ES-I3 (cell line): Measurements from ENCODE around the gene MAGEB17.
"Not testable (repeated sequence)": the region's sequence is repeated elsewhere in the genome, so short reads cannot be mapped to it uniquely, and the experiment has no call there.

ENCODE experiments used
- H3K36me3 ChIP-seq: 2 replicates; pipeline ENCODE4 v1.6.1; 2013; ENCODE audit warnings: mild to moderate bottlenecking, low read length, control low read depth, moderate library complexity; ENCODE audit not compliant: insufficient read depth
- H3K4me1 ChIP-seq: 2 replicates; pipeline ENCODE4 v1.6.1; 2013; ENCODE audit warnings: mild to moderate bottlenecking, control low read depth, low read length; ENCODE audit not compliant: insufficient read depth
- H3K9ac ChIP-seq: 2 replicates; pipeline ENCODE4 v1.6.1; 2013; ENCODE audit warnings: low read depth, mild to moderate bottlenecking, low read length, moderate library complexity
- H3K9me3 ChIP-seq: 2 replicates; pipeline ENCODE4 v1.6.1; 2013; ENCODE audit warnings: mild to moderate bottlenecking, low read length, moderate library complexity; ENCODE audit not compliant: control insufficient read depth, insufficient read depth

The MAGEB17 gene

DNA sequence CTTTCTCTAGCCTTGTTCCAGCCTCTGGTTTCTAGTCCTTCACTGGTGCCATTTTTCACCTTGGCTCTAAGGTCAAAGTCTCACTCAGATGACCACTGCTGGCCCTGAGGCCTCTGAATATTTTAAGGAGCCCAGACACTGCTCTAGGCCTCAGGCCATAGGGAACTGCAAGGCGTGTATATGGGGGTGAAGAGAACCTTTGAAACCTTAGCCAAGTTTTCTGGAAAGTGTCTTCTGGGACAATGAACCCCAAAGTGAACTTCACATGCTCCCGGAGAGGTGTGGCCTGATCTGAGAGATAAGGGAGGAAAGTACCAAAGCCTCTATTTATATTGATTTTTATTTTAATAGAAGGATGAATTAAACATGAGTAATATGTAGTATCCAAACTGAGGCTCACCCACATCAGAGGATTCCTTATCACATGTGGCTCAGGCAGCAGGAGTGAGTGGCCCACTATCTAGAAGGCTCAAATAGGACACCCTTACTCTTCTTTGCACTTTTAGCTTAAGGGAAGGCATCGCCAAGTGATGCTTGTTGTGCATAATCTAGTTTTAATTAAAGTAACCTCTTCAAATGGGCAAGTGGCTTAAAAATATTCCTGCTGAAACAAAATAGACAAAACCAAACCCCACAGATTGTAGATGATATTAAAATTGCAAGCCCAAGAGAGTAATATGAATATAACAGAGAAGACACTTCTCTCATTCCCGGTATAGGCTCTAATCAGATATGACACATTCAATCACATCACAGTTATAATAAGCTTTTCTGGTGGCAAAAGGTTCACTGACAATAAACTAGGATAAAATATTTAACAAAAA, 25.6 kb upstream of the MAGEB17 start:
- peaks cover 11% of the 10 kb centered on the region for H3K36me3 ChIP-seq
- H3K4me1 ChIP-seq = no peaks in the 10 kb centered on the region
- H3K9me3 ChIP-seq = no peaks in the 10 kb centered on the region
- H3K9ac ChIP-seq = no peak overlapping the region

DNA sequence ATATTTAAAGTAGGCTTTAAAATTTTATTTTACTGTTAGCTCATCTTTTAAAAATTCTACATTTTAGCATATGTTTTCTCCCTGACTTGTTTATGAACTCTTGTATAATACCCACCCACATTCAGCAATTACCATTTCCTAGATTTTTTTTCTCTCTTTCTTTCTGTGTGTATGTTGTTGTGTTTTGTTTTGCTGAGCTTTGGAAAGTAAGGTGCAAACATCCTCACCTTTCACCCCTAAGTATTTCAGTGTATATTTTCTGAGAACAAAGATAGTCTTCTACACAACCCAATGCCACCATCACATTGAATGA, 25.1 kb upstream of the MAGEB17 start:
- no peaks in the 10 kb centered on the region for H3K4me1 ChIP-seq
- H3K36me3 ChIP-seq = peaks cover 11% of the 10 kb centered on the region
- no peak overlapping the region for H3K9ac ChIP-seq
- H3K9me3 ChIP-seq = no peaks in the 10 kb centered on the region

DNA sequence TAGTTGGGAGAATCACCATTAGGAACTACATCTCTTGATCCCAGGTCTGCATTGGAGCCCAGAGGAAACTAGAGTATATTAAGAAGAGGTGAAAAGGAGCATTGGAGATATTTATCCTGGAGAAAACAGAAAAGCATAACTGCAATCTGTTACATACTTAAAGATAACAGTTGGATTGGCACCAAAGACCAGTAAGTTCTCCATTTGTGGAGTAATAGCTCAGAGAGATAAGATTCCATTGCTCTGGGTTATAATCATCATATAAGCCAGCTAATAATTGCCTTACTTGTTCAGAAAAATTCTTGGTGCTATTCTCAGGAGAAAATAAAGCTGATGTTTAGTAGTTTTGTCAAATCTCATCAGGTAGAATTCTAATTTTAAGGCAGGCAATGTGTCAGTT, 23.3 kb upstream of the MAGEB17 start:
- H3K9me3 ChIP-seq = no peaks in the 10 kb centered on the region
- no peak overlapping the region for H3K9ac ChIP-seq
- peaks cover 19% of the 10 kb centered on the region for H3K36me3 ChIP-seq
- H3K4me1 ChIP-seq = 0 out of 2 replicates have a peak, but pooled peaks cover 3% of the 10 kb centered on the region

DNA sequence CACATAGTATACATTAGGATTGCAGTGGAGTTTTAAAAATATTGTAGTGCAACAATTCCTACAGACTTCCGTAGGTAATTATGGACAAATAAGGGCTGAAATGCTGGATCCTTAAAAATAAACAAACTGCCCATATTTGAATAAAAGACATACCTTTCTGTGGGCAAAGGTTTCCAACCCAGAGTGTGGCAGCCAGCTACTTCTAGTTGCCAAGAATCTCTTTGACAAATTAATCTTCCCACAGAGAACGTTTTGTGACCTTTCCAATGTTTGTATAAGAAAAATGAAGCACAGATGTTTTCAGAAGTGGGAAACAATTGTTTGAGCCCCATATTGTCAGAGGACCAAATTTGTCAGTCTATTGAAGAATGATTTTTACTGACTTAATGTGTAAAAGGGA, 22.9 kb upstream of the MAGEB17 start:
- H3K36me3 ChIP-seq = peaks cover 22% of the 10 kb centered on the region
- 0 out of 2 replicates have a peak, but pooled peaks cover 3% of the 10 kb centered on the region for H3K4me1 ChIP-seq
- H3K9me3 ChIP-seq = no peaks in the 10 kb centered on the region
- H3K9ac ChIP-seq = no peak overlapping the region

DNA sequence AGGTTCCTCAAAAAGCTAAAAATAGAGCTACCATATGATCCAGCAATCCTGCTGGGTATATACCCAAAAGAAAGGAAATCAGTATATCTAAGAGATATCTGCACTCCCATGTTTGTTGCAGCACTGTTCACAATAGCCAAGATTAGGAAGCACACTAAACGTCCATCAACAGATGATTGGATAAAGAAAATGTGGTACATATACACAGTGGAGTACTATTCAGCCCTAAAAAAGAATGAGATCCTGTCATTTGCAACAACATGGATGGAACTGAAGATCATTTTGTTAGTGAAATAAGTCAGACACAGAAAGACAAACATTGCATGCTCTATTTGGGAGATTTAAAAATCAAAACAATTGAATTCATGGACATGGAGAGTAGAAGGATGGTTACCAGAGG, 22.2 kb upstream of the MAGEB17 start:
- peaks cover 22% of the 10 kb centered on the region for H3K36me3 ChIP-seq
- H3K9me3 ChIP-seq, H3K9ac ChIP-seq, H3K4me1 ChIP-seq: not testable (repeated sequence)

DNA sequence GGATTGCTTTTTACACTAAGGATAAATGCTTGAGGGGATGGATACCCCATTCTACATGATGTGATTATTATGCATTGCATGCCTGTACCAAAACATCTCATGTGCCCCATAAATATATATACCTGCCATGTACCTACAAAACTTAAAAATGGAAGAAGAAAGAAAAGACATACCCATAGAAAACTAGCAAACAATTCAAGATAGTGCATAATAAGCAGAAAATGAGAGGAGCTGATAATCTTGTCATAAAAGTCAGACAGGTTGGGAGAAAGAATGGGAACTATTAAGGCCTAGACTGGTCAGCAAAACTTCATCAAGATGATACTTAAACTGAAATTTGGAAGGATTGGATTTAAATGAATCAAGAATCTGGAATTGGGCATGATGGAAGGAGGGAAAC, 21.6 kb upstream of the MAGEB17 start:
- 0 out of 2 replicates have a peak, but pooled peaks cover 3% of the 10 kb centered on the region for H3K4me1 ChIP-seq
- H3K9ac ChIP-seq = no peak overlapping the region
- H3K9me3 ChIP-seq = no peaks in the 10 kb centered on the region
- H3K36me3 ChIP-seq = peaks cover 27% of the 10 kb centered on the region

DNA sequence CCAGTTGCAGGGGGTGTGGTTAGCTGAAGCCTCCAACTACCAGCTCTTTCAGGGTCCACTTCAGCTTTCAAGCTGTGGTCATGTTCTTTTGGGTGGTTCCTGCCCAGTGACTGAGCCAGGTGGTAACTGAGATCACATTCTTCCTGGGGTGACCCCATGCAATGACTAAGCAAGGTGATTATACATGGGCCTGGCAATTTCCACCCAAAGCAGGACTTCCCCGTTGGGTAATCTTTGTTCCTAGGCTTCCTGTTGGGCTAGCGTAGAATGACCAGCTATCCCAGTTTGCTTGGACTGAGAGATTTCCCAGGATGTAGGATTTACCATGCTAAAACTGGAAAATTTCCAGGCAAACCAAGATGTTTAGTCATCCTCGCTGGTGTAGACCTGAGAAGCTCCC, 18.4 kb upstream of the MAGEB17 start:
- H3K4me1 ChIP-seq = 0 out of 2 replicates have a peak, but pooled peaks cover 3% of the 10 kb centered on the region
- H3K9me3 ChIP-seq = no peaks in the 10 kb centered on the region
- no peak overlapping the region for H3K9ac ChIP-seq
- H3K36me3 ChIP-seq = peaks cover 48% of the 10 kb centered on the region

DNA sequence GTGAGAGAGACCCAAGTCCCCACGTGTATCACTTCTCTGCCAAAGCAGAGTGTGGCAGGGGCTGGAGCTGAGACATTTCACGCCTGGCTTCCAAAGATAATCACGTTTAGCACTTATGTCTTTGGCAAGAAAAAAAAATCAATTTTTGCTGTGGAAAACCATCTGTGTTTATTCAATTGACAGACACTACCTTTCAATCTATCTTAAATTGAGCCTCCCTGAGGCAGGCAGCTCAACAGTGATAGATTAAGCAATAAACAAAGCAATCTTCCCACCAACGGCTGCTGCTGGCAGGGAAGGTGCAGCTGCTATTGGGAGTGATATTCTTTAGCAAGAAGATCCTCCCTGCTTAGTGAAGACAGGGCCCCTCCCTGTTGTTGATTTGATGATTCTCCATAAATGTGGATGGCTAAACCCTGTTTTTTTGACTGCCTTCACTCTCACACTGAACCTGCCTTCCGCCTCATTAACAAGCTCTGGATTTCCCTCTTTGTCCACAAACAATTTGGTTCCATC, 11.6 kb upstream of the MAGEB17 start:
- Histone ChIP-seq H3K4me1 (peaks cover 8% of the 10 kb centered on the region), H3K9ac (no peak overlapping the region), H3K36me3 (peaks cover 80% of the 10 kb centered on the region), H3K9me3 (no peaks in the 10 kb centered on the region)

DNA sequence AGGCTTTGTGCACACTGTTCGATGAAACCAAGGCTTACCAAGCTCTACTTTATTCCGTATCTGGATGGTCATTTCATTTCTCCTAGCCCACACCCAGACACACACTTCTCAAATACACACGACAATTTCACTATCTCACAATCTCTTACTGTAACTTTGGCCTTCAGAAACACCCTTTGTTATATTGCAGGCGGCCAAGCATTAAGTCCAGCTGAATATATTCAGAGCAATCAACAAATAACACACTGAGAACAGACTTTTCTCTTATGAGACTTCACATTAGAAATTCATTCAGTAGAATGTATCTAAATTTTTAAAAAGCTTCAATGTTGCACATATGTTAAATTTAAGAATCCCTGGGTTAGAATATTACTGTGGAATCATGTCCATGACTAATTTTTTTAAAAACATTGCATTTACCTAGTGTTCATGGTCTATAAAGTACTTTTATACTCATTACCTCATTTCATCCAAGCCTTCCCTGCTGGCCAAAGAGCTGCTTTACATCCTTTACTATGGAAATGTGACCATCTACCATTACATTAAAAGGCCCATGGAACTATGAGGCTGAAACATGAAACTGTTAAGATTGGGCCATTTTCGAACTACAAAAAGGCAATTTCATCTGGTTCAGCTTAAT, 10.5 kb upstream of the MAGEB17 start:
- Histone ChIP-seq H3K4me1 (peaks cover 20% of the 10 kb centered on the region), H3K36me3 (peaks cover 73% of the 10 kb centered on the region), H3K9me3 (no peaks in the 10 kb centered on the region), H3K9ac (no peak overlapping the region)

DNA sequence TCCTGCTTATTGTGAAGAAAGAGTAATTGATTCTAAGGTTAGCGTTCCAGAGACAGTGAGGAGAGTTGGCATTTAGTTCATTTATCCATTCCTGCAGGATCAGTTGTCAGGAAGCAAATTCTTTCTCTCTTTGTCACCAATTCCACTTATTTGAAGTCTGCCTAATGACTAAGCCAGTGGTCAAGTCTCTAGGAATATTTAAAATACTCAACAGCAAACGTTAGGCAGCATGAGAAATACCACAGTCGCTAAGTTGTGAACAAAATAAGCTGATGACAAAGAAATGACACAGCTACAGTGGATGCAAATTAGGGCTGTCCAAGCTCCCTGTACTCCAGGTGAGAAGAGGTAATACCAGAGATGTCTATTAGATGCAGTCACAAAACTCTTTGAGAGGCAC, 6.6 kb upstream of the MAGEB17 start:
- peaks cover 55% of the 10 kb centered on the region for H3K4me1 ChIP-seq
- H3K9me3 ChIP-seq = no peaks in the 10 kb centered on the region
- peaks cover 58% of the 10 kb centered on the region for H3K36me3 ChIP-seq
- H3K9ac ChIP-seq = no peak overlapping the region

DNA sequence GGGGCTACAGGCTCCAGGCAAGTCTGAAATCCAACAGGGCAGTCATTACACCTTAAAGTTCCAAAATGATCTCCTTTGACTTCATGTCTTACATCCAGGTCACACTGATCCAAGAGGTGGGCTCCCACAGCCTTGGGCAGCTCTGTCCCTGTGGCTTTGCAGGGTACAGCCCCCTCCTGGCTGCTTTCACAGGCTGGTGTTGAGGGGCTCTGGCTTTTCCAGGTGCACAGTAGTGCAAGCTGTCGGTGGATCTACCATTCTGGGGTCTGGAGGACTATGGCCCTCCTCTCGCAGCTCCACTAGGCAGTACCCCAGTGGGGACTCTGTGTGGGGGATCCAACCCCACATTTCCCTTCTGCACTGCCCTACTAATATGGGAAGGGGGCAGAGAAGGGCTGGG, 6.1 kb upstream of the MAGEB17 start:
- peaks cover 55% of the 10 kb centered on the region for H3K4me1 ChIP-seq
- H3K9me3 ChIP-seq, H3K9ac ChIP-seq: not testable (repeated sequence)
- H3K36me3 ChIP-seq = peaks cover 54% of the 10 kb centered on the region

DNA sequence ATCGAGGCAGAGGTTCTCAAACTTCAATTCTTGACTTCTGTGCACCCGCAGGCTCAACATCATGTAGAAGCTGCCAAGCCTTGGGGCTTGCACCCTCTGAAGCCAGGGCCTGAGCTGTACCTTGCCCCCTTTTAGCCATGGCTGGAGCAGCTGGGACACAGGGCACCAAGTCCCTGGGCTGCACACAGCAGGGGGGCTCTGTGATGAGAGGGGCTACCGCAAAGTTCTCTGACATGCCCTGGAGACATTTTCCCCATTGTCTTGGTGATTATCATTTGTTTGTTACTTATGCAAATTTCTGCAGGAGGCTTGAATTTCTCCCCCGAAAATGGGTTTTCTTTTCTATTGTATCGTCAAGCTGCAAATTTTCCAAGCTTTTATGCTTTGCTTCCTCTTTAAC, 4.9 kb upstream of the MAGEB17 start:
- no peak overlapping the region for H3K9ac ChIP-seq
- H3K9me3 ChIP-seq = no peaks in the 10 kb centered on the region
- peaks cover 55% of the 10 kb centered on the region for H3K4me1 ChIP-seq
- H3K36me3 ChIP-seq = peaks cover 54% of the 10 kb centered on the region

DNA sequence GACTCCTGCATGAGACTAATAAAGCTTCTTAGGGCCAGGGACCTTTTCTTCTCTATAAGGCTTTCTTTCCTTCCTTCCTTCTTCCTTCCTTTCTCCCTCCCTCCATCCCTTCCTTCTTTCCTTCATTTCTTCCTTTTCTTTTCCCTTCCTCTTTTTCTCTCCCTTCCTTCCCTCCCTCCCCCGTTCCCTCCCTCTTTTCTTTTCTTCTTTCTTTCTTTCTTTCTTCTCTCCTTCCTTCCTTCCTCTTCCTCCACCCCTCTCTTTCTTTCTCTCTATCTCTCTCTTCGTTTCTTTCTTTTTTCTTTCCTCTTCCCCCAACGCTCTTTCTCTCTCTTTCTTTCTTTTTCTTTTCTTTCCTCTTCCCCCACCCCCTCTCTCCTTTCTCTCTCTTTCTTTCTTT, 2.5 kb upstream of the MAGEB17 start:
- H3K9ac ChIP-seq = no peak overlapping the region
- peaks cover 51% of the 10 kb centered on the region for H3K4me1 ChIP-seq
- H3K36me3 ChIP-seq = peaks cover 51% of the 10 kb centered on the region
- H3K9me3 ChIP-seq = no peaks in the 10 kb centered on the region

DNA sequence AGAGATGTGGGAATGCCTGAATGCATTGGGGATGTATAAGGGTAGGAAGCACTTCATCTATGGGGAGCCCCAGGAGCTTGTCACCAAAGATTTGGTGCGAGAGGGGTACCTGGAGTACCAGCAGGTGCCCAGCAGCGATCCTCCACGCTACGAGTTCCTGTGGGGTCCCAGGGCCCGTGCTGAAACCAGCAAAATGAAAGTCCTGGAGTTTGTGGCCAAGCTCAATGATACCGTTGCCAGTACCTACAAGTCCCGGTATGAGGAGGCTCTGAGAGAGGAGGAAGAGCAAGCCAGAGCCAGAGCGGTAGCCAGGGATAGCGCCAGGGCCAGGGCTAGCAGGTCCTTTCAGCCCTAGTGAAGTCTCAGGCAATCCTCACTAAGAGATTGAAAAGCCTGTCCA, 3.8 kb downstream of the MAGEB17 start:
- Histone ChIP-seq H3K4me1 (no peaks in the 10 kb centered on the region), H3K9ac (no peak overlapping the region), H3K9me3 (no peaks in the 10 kb centered on the region), H3K36me3 (peaks cover 49% of the 10 kb centered on the region)

DNA sequence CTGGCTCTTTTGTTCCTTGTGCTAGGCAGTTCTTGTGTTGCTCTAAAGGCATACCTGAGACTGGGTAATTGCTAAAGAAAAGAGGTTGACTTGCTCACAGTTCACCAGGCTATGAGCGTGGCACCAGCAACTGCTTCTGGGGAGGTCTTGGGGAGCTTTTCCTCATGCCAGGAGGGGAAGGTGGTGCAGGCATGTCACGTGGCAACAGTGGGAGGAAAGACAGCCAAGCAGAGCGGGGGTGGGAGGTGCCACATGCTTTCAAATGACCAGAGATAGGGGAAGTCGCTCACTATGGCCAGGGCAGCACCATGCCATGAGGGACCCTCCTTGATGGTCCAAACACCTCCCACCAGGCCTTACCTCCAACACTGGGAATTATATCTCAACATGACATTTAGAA, 4.7 kb downstream of the MAGEB17 start:
- Histone ChIP-seq H3K4me1 (no peaks in the 10 kb centered on the region), H3K36me3 (peaks cover 40% of the 10 kb centered on the region), H3K9ac (no peak overlapping the region), H3K9me3 (no peaks in the 10 kb centered on the region)
